Hematopoietic multipotent progenitor cell treated with erythropoietin and hydrocortisone succinate and interleukin-3 and kit ligand, for 15 days (in vitro differentiated cells): ENCODE results near the gene CYTH2.

Experiments
- DNase-seq: peaks from one replicate; pipeline ENCODE4 v3.0.0-alpha.2; 2015; ENCODE audit warnings: low spot score

CYTH2 gene

GRCh38 chr19:48469289-48469881 is at the start of gene CYTH2:
Gene CYTH2, plus strand, starts transcription at chr19:48469369. Its CDS starts 139 bp downstream, at chr19:48469508.
- peak; percentile 62 for DNase-seq

- DNase-seq: no peak
These were observed 47.6 kb upstream of the CYTH2 start for GRCh38 chr19:48421548-48421947.

GRCh38 chr19:48424694-48425219 is 44.4 kb upstream of the CYTH2 start:
- no peak for DNase-seq

GRCh38 chr19:48428670-48429069 is 40.5 kb upstream of the CYTH2 start:
- no peak for DNase-seq

- no peak for DNase-seq
These were observed 35.8 kb upstream of the CYTH2 start for GRCh38 chr19:48433337-48433736.

- no peak for DNase-seq
These were observed 32.6 kb upstream of the CYTH2 start for GRCh38 chr19:48436586-48436985.

- DNase-seq: no peak
These were observed 27.7 kb upstream of the CYTH2 start for GRCh38 chr19:48441360-48442050.

- DNase-seq: no peak
These were observed 26.8 kb upstream of the CYTH2 start for GRCh38 chr19:48442116-48443035.

- DNase-seq: no peak
These were observed 25.9 kb upstream of the CYTH2 start for GRCh38 chr19:48443256-48443655.

- no peak for DNase-seq
These were observed 25.4 kb upstream of the CYTH2 start for GRCh38 chr19:48443731-48444128.

GRCh38 chr19:48444129-48444935 is 24.8 kb upstream of the CYTH2 start:
- no peak for DNase-seq

- DNase-seq: no peak
These were observed 24.3 kb upstream of the CYTH2 start for GRCh38 chr19:48444936-48445200.

- peak; percentile 65 for DNase-seq
These were observed 23.9 kb upstream of the CYTH2 start for GRCh38 chr19:48445256-48445605.

- DNase-seq: peak; percentile 95
These were observed 23.3 kb upstream of the CYTH2 start, which contains the start of gene GRWD1 for GRCh38 chr19:48445606-48446481. Gene GRWD1, plus strand, starts transcription at chr19:48445983. Its CDS starts 23 bp downstream, at chr19:48446006.

GRCh38 chr19:48446579-48446978 is 22.6 kb upstream of the CYTH2 start:
- no peak for DNase-seq

- no peak for DNase-seq
These were observed 20.6 kb upstream of the CYTH2 start for GRCh38 chr19:48448563-48448962.

- no peak for DNase-seq
These were observed 18.7 kb upstream of the CYTH2 start for GRCh38 chr19:48450441-48450840.

GRCh38 chr19:48450863-48451262 is 18.3 kb upstream of the CYTH2 start:
- no peak for DNase-seq

- no peak for DNase-seq
These were observed 17.5 kb upstream of the CYTH2 start for GRCh38 chr19:48451624-48452023.

- DNase-seq: no peak
These were observed 16.6 kb upstream of the CYTH2 start for GRCh38 chr19:48452289-48453190.
